Parathyroid adenoma (tissue), 2 donors: ENCODE results near the gene CDC42EP2.

Experiments
- H2AFZ ChIP-seq: fragments of 300-600 bp; sonication (generic); one replicate; pipeline ENCODE4 v1.7.0; 2017; ENCODE audit warnings: antibody characterized with exemption, mild to moderate bottlenecking
- H3K27ac ChIP-seq: fragments of 300-600 bp; sonication (generic); one replicate; pipeline ENCODE4 v1.7.0; 2017
- H3K27me3 ChIP-seq: fragments of 300-600 bp; sonication (generic); one replicate; pipeline ENCODE4 v1.7.0; 2017; ENCODE audit warnings: low read length; ENCODE audit not compliant: control insufficient read depth, insufficient read depth
- H3K36me3 ChIP-seq: fragments of 300-600 bp; sonication (generic); one replicate; pipeline ENCODE4 v1.7.0; 2017; ENCODE audit warnings: low read length; ENCODE audit not compliant: control insufficient read depth, insufficient read depth
- H3K4me1 ChIP-seq: fragments of 300-600 bp; sonication (generic); one replicate; pipeline ENCODE4 v1.7.0; 2017; ENCODE audit warnings: control low read depth
- H3K4me2 ChIP-seq: fragments of 300-600 bp; sonication (generic); one replicate; pipeline ENCODE4 v1.7.0; 2017; ENCODE audit warnings: low read length
- H3K4me3 ChIP-seq: fragments of 300-600 bp; sonication (generic); one replicate; pipeline ENCODE4 v1.7.0; 2017; ENCODE audit warnings: low read depth, low read length
- H3K79me2 ChIP-seq: fragments of 300-600 bp; sonication (generic); one replicate; pipeline ENCODE4 v1.7.0; 2017; ENCODE audit warnings: control low read depth
- H3K9ac ChIP-seq: fragments of 300-600 bp; sonication (generic); one replicate; pipeline ENCODE4 v1.7.0; 2017; ENCODE audit warnings: mild to moderate bottlenecking
- H3K9me3 ChIP-seq: fragments of 300-600 bp; sonication (generic); one replicate; pipeline ENCODE4 v1.7.0; 2017; ENCODE audit warnings: low read length; ENCODE audit not compliant: control insufficient read depth
- TF ChIP-seq, protein P1 (sequence below): fragments of 300-600 bp; sonication (generic); IDR thresholded peaks from one replicate; pipeline ENCODE4 v1.7.0; 2017; ENCODE audit warnings: antibody characterized with exemption, mild to moderate bottlenecking
- donor health status: primary hyperparathyroidism.

CDC42EP2 gene

DNA sequence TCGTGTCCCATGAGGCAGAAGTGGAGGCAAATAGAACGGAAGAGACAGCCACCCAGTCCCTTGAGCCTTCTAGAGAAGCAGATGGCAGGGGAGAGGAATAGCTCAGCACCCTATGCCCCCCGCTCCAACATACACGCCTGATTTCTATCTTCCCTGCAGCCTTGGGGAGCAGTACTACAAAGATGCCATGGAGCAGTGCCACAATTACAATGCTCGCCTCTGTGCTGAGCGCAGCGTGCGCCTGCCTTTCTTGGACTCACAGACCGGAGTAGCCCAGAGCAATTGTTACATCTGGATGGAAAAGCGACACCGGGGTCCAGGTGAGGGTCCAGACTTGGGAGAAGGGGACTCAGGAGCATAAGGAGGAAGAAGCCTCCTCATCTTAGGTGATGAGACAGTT lies 25.6 kb downstream of the CDC42EP2 start:
- Histone ChIP-seq H3K27me3 (no peaks in the 10 kb centered on the region), H3K9me3 (no peaks in the 10 kb centered on the region), H3K36me3 (no peaks in the 10 kb centered on the region), H3K4me1 (no peaks in the 10 kb centered on the region), H3K27ac (no peak overlapping the region), H3K9ac (no peak overlapping the region), H3K4me3 (no peak overlapping the region), H3K79me2 (peaks cover 19% of the 10 kb centered on the region), H2AFZ (no peak overlapping the region), H3K4me2 (no peak overlapping the region)
- TF ChIP-seq, protein P1, sequence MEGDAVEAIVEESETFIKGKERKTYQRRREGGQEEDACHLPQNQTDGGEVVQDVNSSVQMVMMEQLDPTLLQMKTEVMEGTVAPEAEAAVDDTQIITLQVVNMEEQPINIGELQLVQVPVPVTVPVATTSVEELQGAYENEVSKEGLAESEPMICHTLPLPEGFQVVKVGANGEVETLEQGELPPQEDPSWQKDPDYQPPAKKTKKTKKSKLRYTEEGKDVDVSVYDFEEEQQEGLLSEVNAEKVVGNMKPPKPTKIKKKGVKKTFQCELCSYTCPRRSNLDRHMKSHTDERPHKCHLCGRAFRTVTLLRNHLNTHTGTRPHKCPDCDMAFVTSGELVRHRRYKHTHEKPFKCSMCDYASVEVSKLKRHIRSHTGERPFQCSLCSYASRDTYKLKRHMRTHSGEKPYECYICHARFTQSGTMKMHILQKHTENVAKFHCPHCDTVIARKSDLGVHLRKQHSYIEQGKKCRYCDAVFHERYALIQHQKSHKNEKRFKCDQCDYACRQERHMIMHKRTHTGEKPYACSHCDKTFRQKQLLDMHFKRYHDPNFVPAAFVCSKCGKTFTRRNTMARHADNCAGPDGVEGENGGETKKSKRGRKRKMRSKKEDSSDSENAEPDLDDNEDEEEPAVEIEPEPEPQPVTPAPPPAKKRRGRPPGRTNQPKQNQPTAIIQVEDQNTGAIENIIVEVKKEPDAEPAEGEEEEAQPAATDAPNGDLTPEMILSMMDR = no peak

DNA sequence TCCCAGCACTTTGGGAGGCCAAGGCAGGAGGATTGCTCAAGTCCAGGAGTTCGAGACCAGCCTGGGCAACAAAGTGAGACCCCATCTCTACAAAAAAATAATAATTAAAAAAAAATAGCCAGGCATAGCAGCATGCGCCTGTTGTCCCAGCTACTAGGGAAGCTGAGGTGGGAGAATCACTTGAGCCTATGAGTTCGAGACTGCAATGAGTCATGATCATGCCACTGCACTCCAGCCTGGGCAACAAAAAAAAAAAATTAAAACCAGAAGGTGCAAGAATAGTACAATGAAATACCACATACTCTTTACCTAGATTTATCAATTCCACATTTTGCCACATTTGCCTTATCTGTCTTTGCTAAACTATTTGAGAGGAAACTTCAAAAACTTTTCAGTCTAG lies 27.2 kb downstream of the CDC42EP2 start:
- H3K27me3 ChIP-seq = no peaks in the 10 kb centered on the region
- H3K9me3 ChIP-seq = no peaks in the 10 kb centered on the region
- TF ChIP-seq, protein P1 = no peak
- H3K9ac ChIP-seq = no peak overlapping the region
- peaks cover 11% of the 10 kb centered on the region for H3K79me2 ChIP-seq
- H3K36me3 ChIP-seq = no peaks in the 10 kb centered on the region
- no peaks in the 10 kb centered on the region for H3K4me1 ChIP-seq
- H3K4me2 ChIP-seq = no peak overlapping the region
- H3K4me3 ChIP-seq = no peak overlapping the region
- no peak overlapping the region for H2AFZ ChIP-seq
- H3K27ac ChIP-seq = no peak overlapping the region

DNA sequence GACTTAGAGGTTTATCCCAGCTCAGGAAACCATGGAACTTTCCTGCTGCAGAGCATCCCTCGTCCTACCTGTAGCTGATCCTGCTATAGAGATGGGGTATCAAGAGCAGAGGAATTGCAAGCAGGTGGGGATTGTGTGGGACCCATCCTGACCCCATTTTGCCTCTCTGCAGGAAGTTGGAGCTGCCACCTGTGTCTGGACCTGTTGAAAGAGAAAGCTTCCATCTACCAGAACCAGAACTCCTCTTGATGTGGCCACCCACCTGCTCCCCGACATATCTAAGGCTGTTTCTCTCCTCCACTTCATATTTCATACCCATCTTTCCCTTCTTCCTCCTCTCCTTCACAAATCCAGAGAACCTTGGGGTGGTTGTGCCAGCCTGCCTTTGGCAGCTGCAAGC lies 36.8 kb downstream of the CDC42EP2 start:
- TF ChIP-seq, protein P1 = no peak
- H3K36me3 ChIP-seq = no peaks in the 10 kb centered on the region
- H3K27me3 ChIP-seq = no peaks in the 10 kb centered on the region
- H3K27ac ChIP-seq = no peak overlapping the region
- no peak overlapping the region for H3K9ac ChIP-seq
- H3K4me3 ChIP-seq = no peak overlapping the region
- H3K79me2 ChIP-seq = no peaks in the 10 kb centered on the region
- no peaks in the 10 kb centered on the region for H3K4me1 ChIP-seq
- no peak overlapping the region for H2AFZ ChIP-seq
- H3K9me3 ChIP-seq = no peaks in the 10 kb centered on the region
- H3K4me2 ChIP-seq = no peak overlapping the region

DNA sequence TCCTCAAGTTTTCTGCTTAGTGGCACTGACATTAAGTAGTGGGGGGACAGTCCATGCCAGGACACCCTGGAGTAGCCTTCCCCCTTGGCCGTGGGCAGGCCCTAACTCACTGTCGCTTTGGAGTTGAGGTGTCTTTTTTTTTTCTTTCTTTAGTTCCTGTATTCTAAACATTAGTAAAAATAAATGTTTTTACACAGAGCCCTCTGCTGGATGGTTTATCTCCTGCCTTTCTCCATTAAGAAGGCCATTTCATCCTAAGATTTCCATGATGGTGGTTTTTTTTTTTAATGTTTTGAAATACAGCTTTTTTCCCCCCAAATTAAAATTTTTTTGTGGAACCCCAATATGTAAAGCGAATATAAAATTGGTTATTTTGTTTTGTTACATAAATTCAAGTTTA lies 38.1 kb downstream of the CDC42EP2 start:
- no peaks in the 10 kb centered on the region for H3K36me3 ChIP-seq
- no peak overlapping the region for H3K9ac ChIP-seq
- H3K9me3 ChIP-seq = no peaks in the 10 kb centered on the region
- TF ChIP-seq, protein P1 = peak; percentile 28
- no peak overlapping the region for H2AFZ ChIP-seq
- H3K4me3 ChIP-seq = no peak overlapping the region
- H3K4me2 ChIP-seq = no peak overlapping the region
- no peak overlapping the region for H3K27ac ChIP-seq
- no peaks in the 10 kb centered on the region for H3K79me2 ChIP-seq
- no peaks in the 10 kb centered on the region for H3K27me3 ChIP-seq
- no peaks in the 10 kb centered on the region for H3K4me1 ChIP-seq

DNA sequence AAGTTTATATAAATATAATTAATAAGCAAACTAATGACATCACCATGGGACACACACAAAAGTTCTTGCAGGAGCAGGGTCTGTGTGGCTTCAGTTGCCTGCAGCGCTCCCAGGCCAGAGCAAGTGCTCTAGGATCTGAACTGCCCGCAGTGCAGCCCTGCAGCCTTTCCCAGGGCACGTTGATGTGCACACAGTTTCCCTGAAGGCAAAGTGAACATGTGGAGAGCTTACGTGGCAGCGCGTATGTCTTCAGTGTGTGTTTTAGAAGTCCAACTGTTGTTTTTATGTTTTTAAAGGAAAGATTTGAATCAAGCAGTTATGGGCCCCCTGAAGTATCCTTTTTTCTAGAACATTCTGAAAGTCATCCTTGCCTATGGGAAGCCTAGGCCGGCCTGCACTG lies 38.7 kb downstream of the CDC42EP2 start:
- no peak overlapping the region for H3K4me3 ChIP-seq
- H3K27me3 ChIP-seq = no peaks in the 10 kb centered on the region
- H3K4me1 ChIP-seq = no peaks in the 10 kb centered on the region
- peak overlapping the region; percentile 69 for H3K27ac ChIP-seq
- H3K9me3 ChIP-seq = no peaks in the 10 kb centered on the region
- no peaks in the 10 kb centered on the region for H3K36me3 ChIP-seq
- H3K9ac ChIP-seq = no peak overlapping the region
- H3K4me2 ChIP-seq = no peak overlapping the region
- TF ChIP-seq, protein P1 = no peak
- no peaks in the 10 kb centered on the region for H3K79me2 ChIP-seq
- H2AFZ ChIP-seq = no peak overlapping the region
